Stimulated activated CD4-positive, alpha-beta T cell treated with anti-CD3 and anti-CD28 coated beads, Interleukin-1b, Interleukin-23, amount 100 ng/mL, for 1 hour (primary cell): ENCODE measurements around the gene TBRG4.

Experiments
- DNase-seq, 2 donors: peaks; one replicate each; pipeline ENCODE4 v3.0.0-alpha.2; 2020; ENCODE audit warnings: low read depth in 2 of 2

TBRG4 gene

GRCh38 chr7:45074528-45075354 lies 36.8 kb downstream of the TBRG4 start:
- no peak for DNase-seq

- no peak for DNase-seq
These were observed 37.5 kb downstream of the TBRG4 start for GRCh38 chr7:45073786-45074527.

GRCh38 chr7:45073031-45073785 lies 38.3 kb downstream of the TBRG4 start:
- no peak for DNase-seq

DNA sequence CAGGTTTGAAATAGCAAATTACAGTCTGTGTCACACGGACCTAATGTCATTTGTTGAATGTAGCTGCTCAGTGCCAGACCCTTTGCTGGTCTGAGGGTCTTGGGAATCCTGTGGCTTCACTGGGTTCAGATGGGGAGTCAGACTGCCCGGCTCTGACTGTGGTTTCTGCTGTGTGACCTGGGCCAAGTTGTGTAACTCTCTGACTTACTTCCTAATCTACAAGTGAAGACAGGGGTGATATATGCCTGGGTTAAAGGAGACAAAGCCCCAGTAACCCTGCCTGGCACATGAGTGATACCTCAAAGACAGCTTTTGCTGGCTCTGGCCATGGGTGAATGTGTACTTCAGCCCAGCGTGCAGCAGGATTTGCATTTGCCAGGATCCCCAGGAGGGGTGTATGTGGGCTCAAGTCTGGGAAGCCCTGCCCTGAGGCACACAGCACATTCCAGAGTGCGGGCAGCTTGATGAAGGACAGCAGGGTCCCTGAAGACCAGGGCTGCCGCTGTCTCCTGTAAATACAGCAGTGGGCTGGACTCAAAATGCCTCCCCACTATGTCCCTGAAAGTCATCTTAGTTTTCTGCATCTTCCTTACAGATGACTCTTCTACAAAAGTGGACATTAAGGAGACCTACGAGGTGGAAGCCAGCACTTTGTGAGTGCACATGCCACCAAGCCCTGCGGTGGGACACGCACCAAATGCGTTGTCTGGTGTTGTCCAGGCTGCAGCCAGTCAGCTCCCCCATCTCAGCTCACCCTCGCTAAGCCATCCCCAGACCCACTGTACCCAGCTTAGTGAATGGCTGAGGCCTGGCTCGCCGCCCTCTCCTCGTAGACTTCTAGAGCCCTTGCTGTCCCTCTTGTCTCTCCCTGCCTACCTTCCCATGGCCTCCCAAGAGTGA lies 39.1 kb downstream of the TBRG4 start:
- no peak for DNase-seq

DNA sequence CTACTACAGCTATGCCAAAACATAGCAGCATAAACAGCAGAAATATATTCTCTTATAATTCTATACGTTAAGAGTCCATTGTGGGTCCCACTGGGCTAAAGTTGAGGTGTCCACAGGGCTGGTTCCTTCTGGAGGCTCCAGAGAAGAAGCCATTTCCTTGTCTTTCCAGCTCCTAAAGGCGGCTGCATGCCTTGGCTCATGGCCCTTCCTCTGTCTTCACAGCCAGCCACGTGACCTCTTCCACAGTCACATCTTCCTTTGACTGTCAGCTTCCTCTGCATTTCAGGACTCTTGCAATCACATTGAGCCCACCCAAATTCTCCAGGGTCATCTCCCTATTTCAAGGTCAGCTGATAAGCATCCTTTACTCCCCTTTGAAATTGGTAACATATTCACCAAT lies 40.0 kb downstream of the TBRG4 start:
- DNase-seq: no peak

- DNase-seq: no peak
These were observed 41.2 kb downstream of the TBRG4 start for GRCh38 chr7:45070254-45070642.

DNA sequence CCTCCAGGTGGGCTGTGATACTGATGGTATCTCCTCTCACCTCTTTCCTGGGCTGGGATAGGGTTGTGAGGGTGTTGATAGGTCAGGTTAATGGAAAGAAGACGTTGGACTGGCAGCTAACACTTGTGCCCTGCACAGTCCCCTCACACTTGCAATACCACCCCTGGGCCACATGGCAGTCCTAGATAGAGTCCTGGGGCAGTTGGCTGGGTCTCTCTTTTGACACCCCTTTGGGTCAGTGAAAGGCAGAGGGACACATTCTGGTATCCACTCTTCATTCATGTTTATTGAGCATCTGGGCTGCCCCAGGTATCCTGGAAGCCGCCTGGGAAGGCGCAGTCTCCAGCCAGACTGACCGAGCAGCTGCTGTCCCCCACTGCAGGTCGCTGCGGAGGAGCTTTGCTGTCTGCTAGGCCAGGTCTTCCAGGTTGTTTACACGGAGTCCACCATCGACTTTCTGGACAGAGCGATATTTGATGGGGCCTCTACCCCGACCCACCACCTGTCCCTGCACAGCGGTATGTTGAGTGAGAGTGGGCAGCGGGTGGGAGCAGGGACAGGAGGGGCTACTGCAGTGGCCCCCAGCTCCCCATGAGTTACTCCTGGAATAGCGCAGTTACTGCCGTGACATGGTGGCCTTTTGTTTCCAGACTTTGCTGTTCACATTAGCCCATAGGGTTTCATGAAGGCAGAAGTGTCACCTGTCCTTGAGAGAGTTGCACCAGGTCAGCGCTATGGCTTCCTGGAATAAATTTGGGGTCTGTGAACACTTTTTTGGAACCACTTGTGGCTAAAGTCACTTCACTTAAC lies 41.8 kb downstream of the TBRG4 start:
- DNase-seq: no peak

DNA sequence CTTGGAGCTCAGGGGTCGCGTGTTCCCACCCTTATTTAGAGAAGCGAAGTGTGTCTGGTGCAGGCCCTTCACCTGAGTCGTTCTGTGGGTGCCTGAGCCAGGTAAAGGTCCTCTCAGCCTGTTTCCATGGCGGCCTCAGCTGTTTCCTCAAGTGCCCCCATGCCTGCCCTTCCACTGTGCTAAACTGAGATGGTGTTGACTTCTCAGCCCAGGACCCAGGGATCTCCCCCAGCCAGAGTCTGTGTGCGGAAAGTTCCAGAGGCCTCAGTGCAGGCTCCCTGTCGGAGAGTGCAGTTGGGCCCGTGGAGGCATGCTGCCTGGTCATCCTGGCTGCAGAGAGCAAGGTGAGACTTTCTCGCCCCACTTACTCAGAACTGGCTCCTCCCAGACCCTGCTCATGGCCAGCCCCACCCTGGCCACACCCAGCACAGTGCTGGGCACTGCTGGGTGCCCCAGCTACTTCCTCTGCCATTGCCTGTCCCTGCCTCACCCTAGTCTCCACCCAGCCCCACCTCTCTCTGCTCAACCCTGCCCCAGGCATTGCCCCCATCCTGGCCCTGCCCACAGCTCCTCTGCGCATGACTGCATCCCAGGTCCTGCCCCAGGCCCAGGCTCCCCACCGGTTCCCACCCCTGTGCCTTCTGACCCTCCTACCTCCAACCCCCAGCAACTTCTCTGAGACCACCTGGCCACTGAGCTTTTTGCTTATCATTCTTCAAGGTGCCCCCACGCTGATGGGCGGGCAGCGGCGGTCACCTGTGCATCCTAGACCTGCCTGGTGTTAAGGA lies 43.1 kb downstream of the TBRG4 start:
- DNase-seq: no peak

DNA sequence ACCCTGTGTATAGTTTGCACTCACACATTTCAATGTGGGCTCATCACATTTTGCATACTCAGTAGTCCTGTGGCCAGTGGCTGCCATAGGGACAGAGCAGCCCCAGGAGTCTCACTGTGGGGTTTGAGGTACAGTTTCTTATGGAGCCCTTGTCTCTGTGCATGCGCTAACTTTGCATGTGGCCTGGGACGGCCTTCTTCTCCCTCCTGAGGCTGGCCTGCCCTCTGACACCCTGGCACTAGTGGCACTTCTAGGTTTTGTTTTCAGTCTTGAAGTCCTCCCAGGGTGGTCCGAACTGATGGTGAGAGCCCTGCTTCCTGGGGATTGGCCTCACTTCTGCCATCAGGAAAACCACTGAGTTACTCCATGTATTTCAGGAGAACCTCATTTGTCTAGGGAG lies 43.9 kb downstream of the TBRG4 start:
- no peak for DNase-seq

- DNase-seq: no peak
These were observed 45.1 kb downstream of the TBRG4 start for GRCh38 chr7:45066409-45066808.

GRCh38 chr7:45065031-45065995 lies 46.2 kb downstream of the TBRG4 start:
- no peak for DNase-seq

GRCh38 chr7:45064047-45064725 lies 47.3 kb downstream of the TBRG4 start:
- DNase-seq: no peak

DNA sequence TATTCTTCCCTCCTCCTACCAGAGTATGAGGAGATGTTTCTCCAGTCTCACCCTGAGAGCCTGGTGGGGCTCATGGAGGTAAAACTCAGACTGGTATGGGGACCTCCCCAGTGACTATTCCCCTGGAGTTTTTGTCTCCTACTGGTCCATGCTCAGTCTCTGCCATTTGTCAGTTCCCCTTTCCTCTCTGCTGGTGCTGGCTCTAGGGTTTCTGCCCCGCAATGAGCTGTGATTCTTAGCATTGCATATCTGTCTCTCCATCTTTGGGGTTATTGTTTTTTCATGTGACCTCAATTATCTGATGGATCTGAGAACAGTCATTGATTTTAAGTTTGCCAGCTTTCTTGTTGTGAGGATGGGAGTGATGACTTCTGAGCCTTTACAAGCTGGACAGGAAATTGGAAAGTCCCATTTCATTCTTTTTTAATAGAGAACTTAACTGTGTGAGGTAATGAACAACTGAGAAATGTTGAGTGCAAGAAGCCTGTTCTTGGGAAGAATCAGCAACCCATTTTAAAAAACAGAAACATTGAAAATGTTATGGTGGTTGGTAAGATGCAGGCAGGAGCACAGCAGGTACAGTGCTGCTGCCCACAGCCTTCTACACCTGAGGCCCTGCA lies 49.6 kb downstream of the TBRG4 start:
- no peak for DNase-seq

DNA sequence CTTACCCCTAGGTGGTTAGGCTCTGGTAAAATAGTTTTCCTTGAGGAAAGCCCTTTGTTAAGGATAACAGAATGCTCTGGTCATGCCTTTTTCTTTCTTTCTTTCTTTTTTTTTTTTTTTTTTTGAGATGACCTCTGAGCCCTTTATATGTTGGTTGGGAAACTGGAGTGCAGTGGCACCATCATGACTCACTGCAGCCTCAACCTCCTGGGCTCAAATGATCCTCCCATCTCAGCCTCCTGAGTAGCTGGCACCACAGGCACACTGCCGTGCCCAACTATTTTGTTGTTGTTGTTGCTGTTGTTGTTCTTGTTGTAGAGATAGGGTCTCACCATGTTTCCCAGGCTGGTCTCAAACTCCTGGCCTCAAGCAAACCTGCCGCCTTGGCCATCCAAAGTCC lies 50.1 kb downstream of the TBRG4 start:
- DNase-seq: no peak

GRCh38 chr7:45060295-45060694 lies 51.2 kb downstream of the TBRG4 start:
- DNase-seq: no peak

GRCh38 chr7:45057878-45058277 lies 53.6 kb downstream of the TBRG4 start:
- DNase-seq: no peak

DNA sequence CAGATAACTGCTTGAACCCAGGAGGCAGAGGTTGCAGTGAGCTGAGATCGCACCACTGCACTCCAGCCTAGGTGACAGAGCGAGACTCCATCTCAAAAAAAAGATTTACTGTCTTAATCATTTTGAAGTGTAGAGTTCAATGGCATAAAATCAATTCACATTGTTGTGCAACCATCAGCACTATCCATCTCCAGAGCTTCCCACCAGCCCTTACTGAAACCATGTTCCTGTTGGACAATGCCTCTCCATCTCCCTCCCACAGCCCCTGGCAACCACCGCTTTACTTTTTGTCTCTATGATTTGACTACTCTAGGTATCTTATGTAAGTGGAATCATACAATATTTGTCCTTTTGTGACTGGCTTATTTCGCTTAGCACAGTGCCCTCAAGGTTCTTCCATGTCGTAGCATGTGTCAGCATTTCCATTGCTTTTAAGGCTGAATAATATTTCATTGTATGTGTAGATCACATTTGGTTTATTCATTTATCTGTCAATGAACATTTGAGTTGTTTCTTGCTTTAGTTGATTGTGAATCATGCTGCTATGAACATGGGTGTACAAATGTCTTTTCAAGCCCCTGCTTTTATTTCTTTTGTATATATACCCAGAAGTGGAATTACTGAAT lies 55.8 kb downstream of the TBRG4 start:
- DNase-seq: no peak
